GM19468 (cell line): ENCODE data around the gene C8G.

Experiments used
- ATAC-seq: cut with Tn5 transposase; IDR thresholded peaks from one replicate; pipeline ENCODE4 v1.9.1; 2021; ENCODE audit warnings: mild to moderate bottlenecking, moderate library complexity, moderate number of reproducible peaks; ENCODE audit not compliant: unreplicated experiment; ENCODE audit errors: extremely low read depth

The C8G gene

GRCh38 chr9:136963751-136964150, 18.7 kb downstream of the C8G start:
- no peak for ATAC-seq

GRCh38 chr9:136964171-136964689, 19.2 kb downstream of the C8G start:
- ATAC-seq = no peak

GRCh38 chr9:136964833-136965422, 19.9 kb downstream of the C8G start:
- ATAC-seq = no peak

- ATAC-seq = no peak
Observed at GRCh38 chr9:136965771-136966484, 20.9 kb downstream of the C8G start.

GRCh38 chr9:136968333-136969127, 23.5 kb downstream of the C8G start:
- no peak for ATAC-seq

GRCh38 chr9:136969150-136969549, 24.1 kb downstream of the C8G start:
- no peak for ATAC-seq

- no peak for ATAC-seq
Observed at GRCh38 chr9:136969774-136970173, 24.7 kb downstream of the C8G start.

- ATAC-seq = no peak
Observed at GRCh38 chr9:136970361-136970760, 25.3 kb downstream of the C8G start.

GRCh38 chr9:136971746-136972145, 26.7 kb downstream of the C8G start:
- no peak for ATAC-seq

GRCh38 chr9:136972335-136972734, 27.3 kb downstream of the C8G start:
- no peak for ATAC-seq

GRCh38 chr9:136972743-136973142, 27.7 kb downstream of the C8G start:
- no peak for ATAC-seq

- no peak for ATAC-seq
Observed at GRCh38 chr9:136973618-136974617, 28.9 kb downstream of the C8G start.

GRCh38 chr9:136974817-136975535, 29.9 kb downstream of the C8G start:
- ATAC-seq = no peak

GRCh38 chr9:136975644-136976043, 30.6 kb downstream of the C8G start:
- ATAC-seq = no peak

- ATAC-seq = no peak
Observed at GRCh38 chr9:136977223-136977622, 32.2 kb downstream of the C8G start, which contains the start of gene PTGDS. Gene PTGDS, plus strand, starts transcription at chr9:136977504. Its CDS starts 75 bp downstream, at chr9:136977579.

- ATAC-seq = no peak
Observed at GRCh38 chr9:136977649-136978072, 32.6 kb downstream of the C8G start.

GRCh38 chr9:136978073-136978864, 33.2 kb downstream of the C8G start:
- no peak for ATAC-seq

- ATAC-seq = no peak
Observed at GRCh38 chr9:136978865-136979544, 34.0 kb downstream of the C8G start.
